Measurements from ENCODE around the gene PURA. TPM values are rescaled to one million over a fixed set of nuclear protein-coding genes. Genes with fewer than 3 reads are reported as not detected.

Gene PURA
- total and polyA plus RNA-seq, 4 donors = 3.5 to 22.1 (median 11.6) TPM

GRCh38 chr5:140146523-140146842 lies 32.6 kb downstream of the PURA start:
- Histone ChIP-seq H3K9ac (ENCODE audit: insufficient read depth in 1 of 2, low read length in 2 of 2) (no peak overlapping the region), H3K9me3 (ENCODE audit: control insufficient read depth in 4 of 4, insufficient read depth in 3 of 4, low read length in 3 of 4) (no peaks in the 10 kb centered on the region), H3K36me3 (ENCODE audit: control insufficient read depth in 4 of 4, insufficient read depth in 4 of 4, low read length in 4 of 4) (no peaks in the 10 kb centered on the region), H3K27ac (ENCODE audit: low read depth in 1 of 2, low read length in 1 of 2) (no peak overlapping the region), H3K27me3 (ENCODE audit: control insufficient read depth in 3 of 3, insufficient read depth in 3 of 3, low read length in 2 of 3) (peaks cover 0 to 33% (median 29%) of the 10 kb centered on the region in 3 donors), H3K4me3 (no peak overlapping the region), H3K4me1 (ENCODE audit: control insufficient read depth in 5 of 5, insufficient read depth in 5 of 5, low read length in 5 of 5) (peaks cover 0 to 17% (median 5%) of the 10 kb centered on the region in 5 donors)
- no peak for DNase-seq
- no peak for ATAC-seq (ENCODE audit: insufficient read depth, low FRiP score)
- WGBS, 2 donors = 37 to 57% methylated on average over 14 of the region's 14 CpGs
- TF ChIP-seq CTCF (IDR thresholded peaks at IDR 0.05; ENCODE audit: control extremely low read depth, extremely low read depth) = no peak

GRCh38 chr5:140147460-140147859 lies 33.6 kb downstream of the PURA start:
- peaks cover 0 to 33% (median 29%) of the 10 kb centered on the region in 3 donors for H3K27me3 ChIP-seq (ENCODE audit: control insufficient read depth in 3 of 3, insufficient read depth in 3 of 3, low read length in 2 of 3)
- H3K4me1 ChIP-seq (ENCODE audit: control insufficient read depth in 5 of 5, insufficient read depth in 5 of 5, low read length in 5 of 5) = peaks cover 0 to 22% (median 5%) of the 10 kb centered on the region in 5 donors
- DNase-seq (no peak), ATAC-seq (ENCODE audit: insufficient read depth, low FRiP score) (no peak)
- no peak for TF ChIP-seq CTCF (IDR thresholded peaks at IDR 0.05; ENCODE audit: control extremely low read depth, extremely low read depth)
- H3K9me3 ChIP-seq (ENCODE audit: control insufficient read depth in 4 of 4, insufficient read depth in 3 of 4, low read length in 3 of 4) = no peaks in the 10 kb centered on the region
- 90 to 100% methylated on average over 1 of the region's 1 CpG for WGBS, 2 donors
- no peak overlapping the region for H3K9ac ChIP-seq (ENCODE audit: insufficient read depth in 1 of 2, low read length in 2 of 2)
- H3K4me3 ChIP-seq = no peak overlapping the region
- no peak overlapping the region for H3K27ac ChIP-seq (ENCODE audit: low read depth in 1 of 2, low read length in 1 of 2)
- H3K36me3 ChIP-seq (ENCODE audit: control insufficient read depth in 4 of 4, insufficient read depth in 4 of 4, low read length in 4 of 4) = no peaks in the 10 kb centered on the region

DNA sequence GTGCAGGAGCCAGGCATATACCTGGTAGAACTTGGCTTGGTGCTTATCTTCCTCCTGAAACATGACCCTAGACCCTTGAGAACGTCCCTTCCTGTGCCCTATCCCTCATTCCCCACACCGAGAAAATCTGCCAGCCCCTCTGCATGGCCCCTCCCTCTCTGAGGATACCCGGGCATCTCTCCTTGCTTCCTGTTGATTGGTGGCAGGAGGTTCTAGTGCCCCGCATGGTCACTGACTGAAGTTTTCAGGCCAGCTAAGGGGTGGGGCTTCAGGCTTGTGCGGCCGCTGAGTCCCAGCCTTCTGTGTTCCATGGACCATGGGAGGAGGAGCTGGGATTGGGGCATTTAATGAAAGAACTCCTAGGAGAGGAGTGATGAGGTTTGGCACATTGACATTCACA lies 34.6 kb downstream of the PURA start:
- no peak for DNase-seq
- 49 to 52% methylated on average over 6 of the region's 6 CpGs for WGBS, 2 donors
- no peak for ATAC-seq (ENCODE audit: insufficient read depth, low FRiP score)

More for the DNA sequence above, 34.6 kb downstream of the PURA start:
- peaks cover 0 to 27% (median 5%) of the 10 kb centered on the region in 5 donors for H3K4me1 ChIP-seq (ENCODE audit: control insufficient read depth in 5 of 5, insufficient read depth in 5 of 5, low read length in 5 of 5)
- peaks cover 0 to 33% (median 29%) of the 10 kb centered on the region in 3 donors for H3K27me3 ChIP-seq (ENCODE audit: control insufficient read depth in 3 of 3, insufficient read depth in 3 of 3, low read length in 2 of 3)
- no peak overlapping the region for H3K9ac ChIP-seq (ENCODE audit: insufficient read depth in 1 of 2, low read length in 2 of 2)
- no peak overlapping the region for H3K27ac ChIP-seq (ENCODE audit: low read depth in 1 of 2, low read length in 1 of 2)
- no peaks in the 10 kb centered on the region for H3K9me3 ChIP-seq (ENCODE audit: control insufficient read depth in 4 of 4, insufficient read depth in 3 of 4, low read length in 3 of 4)
- H3K36me3 ChIP-seq (ENCODE audit: control insufficient read depth in 4 of 4, insufficient read depth in 4 of 4, low read length in 4 of 4) = no peaks in the 10 kb centered on the region
- TF ChIP-seq CTCF (IDR thresholded peaks at IDR 0.05; ENCODE audit: control extremely low read depth, extremely low read depth) = no peak
- no peak overlapping the region for H3K4me3 ChIP-seq
